ENCODE measurements around the gene SPATA16.

SPATA16 gene

DNA sequence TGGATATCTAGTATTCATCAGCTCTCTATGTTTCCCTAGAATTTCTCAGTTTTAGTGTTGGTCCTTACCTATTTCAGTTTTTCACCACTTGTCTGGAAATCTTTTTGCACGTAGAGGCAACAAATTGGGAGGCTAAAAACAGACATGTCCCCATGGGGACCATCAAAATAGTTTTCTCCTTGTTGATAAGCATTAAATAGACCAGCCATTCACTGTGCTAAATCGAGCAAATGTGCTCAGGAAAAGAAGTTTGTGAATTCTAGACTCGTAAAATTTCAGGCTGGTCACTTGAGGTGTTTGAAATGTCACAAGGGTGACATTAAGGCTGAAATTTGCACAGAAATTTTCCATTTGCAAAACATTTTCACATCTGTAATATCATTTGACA, 102.6 kb downstream of the SPATA16 start:
- H3K27ac ChIP-seq: no peak overlapping the region
- no peak overlapping the region for H3K9ac ChIP-seq
- no peaks in the 10 kb centered on the region for H3K4me1 ChIP-seq
- no peaks in the 10 kb centered on the region for H3K27me3 ChIP-seq (ENCODE audit: control insufficient read depth, insufficient read depth, low read length)
- H3K79me2 ChIP-seq: no peaks in the 10 kb centered on the region
- H3K4me2 ChIP-seq (ENCODE audit: low read length): no peak overlapping the region
- H3K4me3 ChIP-seq (ENCODE audit: low read depth, low read length): no peak overlapping the region
- no peaks in the 10 kb centered on the region for H3K36me3 ChIP-seq (ENCODE audit: control insufficient read depth, insufficient read depth, low read length)
- TF ChIP-seq, protein P1, sequence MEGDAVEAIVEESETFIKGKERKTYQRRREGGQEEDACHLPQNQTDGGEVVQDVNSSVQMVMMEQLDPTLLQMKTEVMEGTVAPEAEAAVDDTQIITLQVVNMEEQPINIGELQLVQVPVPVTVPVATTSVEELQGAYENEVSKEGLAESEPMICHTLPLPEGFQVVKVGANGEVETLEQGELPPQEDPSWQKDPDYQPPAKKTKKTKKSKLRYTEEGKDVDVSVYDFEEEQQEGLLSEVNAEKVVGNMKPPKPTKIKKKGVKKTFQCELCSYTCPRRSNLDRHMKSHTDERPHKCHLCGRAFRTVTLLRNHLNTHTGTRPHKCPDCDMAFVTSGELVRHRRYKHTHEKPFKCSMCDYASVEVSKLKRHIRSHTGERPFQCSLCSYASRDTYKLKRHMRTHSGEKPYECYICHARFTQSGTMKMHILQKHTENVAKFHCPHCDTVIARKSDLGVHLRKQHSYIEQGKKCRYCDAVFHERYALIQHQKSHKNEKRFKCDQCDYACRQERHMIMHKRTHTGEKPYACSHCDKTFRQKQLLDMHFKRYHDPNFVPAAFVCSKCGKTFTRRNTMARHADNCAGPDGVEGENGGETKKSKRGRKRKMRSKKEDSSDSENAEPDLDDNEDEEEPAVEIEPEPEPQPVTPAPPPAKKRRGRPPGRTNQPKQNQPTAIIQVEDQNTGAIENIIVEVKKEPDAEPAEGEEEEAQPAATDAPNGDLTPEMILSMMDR (IDR thresholded peaks at IDR 0.05): no peak
- no peaks in the 10 kb centered on the region for H3K9me3 ChIP-seq (ENCODE audit: control insufficient read depth, low read length)
- H2AFZ ChIP-seq: no peak overlapping the region

DNA sequence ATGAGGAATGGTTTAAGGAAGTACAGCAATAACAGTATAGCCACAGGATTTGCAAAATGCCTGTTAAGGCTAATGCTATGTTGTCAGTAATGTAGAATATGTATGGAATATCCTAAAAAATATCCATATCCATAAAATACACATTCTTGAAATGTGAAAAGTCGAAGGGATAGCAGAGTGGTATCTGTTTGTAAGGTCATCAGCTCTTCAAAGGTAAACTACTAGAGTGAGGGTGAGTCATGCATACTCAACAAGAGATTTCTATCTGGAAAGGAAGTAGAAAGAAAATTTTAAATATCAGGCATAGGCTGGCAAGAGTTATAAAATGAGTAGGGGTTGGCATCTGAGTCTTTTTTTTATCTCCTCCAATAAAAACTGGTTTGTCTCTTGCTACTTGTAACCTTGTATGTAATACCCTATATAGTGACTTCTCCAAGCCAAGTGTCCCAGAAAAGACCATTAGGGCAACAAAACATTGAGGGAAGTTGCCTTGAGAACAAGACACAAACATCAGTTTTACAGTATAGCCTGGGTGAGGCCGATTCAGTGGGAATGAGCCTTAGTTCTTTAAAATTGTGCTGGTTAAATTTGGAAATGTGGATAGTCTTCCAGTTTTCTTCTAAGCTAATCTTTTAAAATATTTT, 103.1 kb downstream of the SPATA16 start:
- Histone ChIP-seq H3K9me3 (ENCODE audit: control insufficient read depth, low read length) (no peaks in the 10 kb centered on the region), H3K79me2 (no peaks in the 10 kb centered on the region), H2AFZ (no peak overlapping the region), H3K4me3 (ENCODE audit: low read depth, low read length) (no peak overlapping the region), H3K4me2 (ENCODE audit: low read length) (no peak overlapping the region), H3K36me3 (ENCODE audit: control insufficient read depth, insufficient read depth, low read length) (no peaks in the 10 kb centered on the region), H3K27me3 (ENCODE audit: control insufficient read depth, insufficient read depth, low read length) (no peaks in the 10 kb centered on the region), H3K27ac (no peak overlapping the region), H3K9ac (no peak overlapping the region), H3K4me1 (no peaks in the 10 kb centered on the region)
- TF ChIP-seq, protein P1 (IDR thresholded peaks at IDR 0.05): no peak

GRCh38 chr3:173030273-173030672, 110.8 kb downstream of the SPATA16 start:
- no peak overlapping the region for H3K4me2 ChIP-seq (ENCODE audit: low read length)
- H2AFZ ChIP-seq: no peak overlapping the region
- H3K27ac ChIP-seq: no peak overlapping the region
- H3K79me2 ChIP-seq: no peaks in the 10 kb centered on the region
- no peaks in the 10 kb centered on the region for H3K36me3 ChIP-seq (ENCODE audit: control insufficient read depth, insufficient read depth, low read length)
- TF ChIP-seq, protein P1 (IDR thresholded peaks at IDR 0.05): no peak
- no peaks in the 10 kb centered on the region for H3K9me3 ChIP-seq (ENCODE audit: control insufficient read depth, low read length)
- no peaks in the 10 kb centered on the region for H3K4me1 ChIP-seq
- no peaks in the 10 kb centered on the region for H3K27me3 ChIP-seq (ENCODE audit: control insufficient read depth, insufficient read depth, low read length)
- H3K9ac ChIP-seq: no peak overlapping the region
- no peak overlapping the region for H3K4me3 ChIP-seq (ENCODE audit: low read depth, low read length)

DNA sequence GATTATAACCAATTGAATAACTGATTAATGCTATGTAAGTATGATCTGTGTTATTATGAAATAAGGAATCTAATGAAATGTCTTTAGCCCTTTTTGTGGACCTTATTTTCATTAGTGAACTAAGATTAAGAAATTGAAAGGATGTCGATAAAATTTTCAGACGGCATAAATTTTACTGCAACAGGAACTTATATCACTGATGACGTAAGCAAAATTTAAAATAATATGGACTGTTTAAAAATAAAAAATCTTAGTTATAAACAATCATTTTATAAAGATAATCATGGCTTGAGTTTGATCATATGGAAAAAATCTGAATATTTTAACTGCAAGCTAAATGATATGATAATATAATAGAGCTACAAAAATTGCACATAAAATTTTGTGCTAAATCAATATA, 112.7 kb downstream of the SPATA16 start:
- H2AFZ ChIP-seq: no peak overlapping the region
- no peak overlapping the region for H3K27ac ChIP-seq
- no peaks in the 10 kb centered on the region for H3K27me3 ChIP-seq (ENCODE audit: control insufficient read depth, insufficient read depth, low read length)
- no peak overlapping the region for H3K9ac ChIP-seq
- H3K4me3 ChIP-seq (ENCODE audit: low read depth, low read length): no peak overlapping the region
- no peak overlapping the region for H3K4me2 ChIP-seq (ENCODE audit: low read length)
- no peaks in the 10 kb centered on the region for H3K36me3 ChIP-seq (ENCODE audit: control insufficient read depth, insufficient read depth, low read length)
- H3K79me2 ChIP-seq: no peaks in the 10 kb centered on the region
- H3K9me3 ChIP-seq (ENCODE audit: control insufficient read depth, low read length): no peaks in the 10 kb centered on the region
- TF ChIP-seq, protein P1 (IDR thresholded peaks at IDR 0.05): no peak
- no peaks in the 10 kb centered on the region for H3K4me1 ChIP-seq

GRCh38 chr3:173027429-173027828, 113.6 kb downstream of the SPATA16 start:
- Histone ChIP-seq H3K4me3 (ENCODE audit: low read depth, low read length) (no peak overlapping the region), H2AFZ (no peak overlapping the region), H3K9ac (no peak overlapping the region), H3K36me3 (ENCODE audit: control insufficient read depth, insufficient read depth, low read length) (no peaks in the 10 kb centered on the region), H3K4me1 (no peaks in the 10 kb centered on the region), H3K27ac (no peak overlapping the region), H3K9me3 (ENCODE audit: control insufficient read depth, low read length) (no peaks in the 10 kb centered on the region), H3K4me2 (ENCODE audit: low read length) (no peak overlapping the region), H3K79me2 (no peaks in the 10 kb centered on the region), H3K27me3 (ENCODE audit: control insufficient read depth, insufficient read depth, low read length) (no peaks in the 10 kb centered on the region)
- TF ChIP-seq, protein P1 (IDR thresholded peaks at IDR 0.05): no peak
